GM19025 (cell line): ENCODE data around the gene NUDT5.
"Not testable (repeated sequence)": the region's sequence is repeated elsewhere in the genome, so short reads cannot be mapped to it uniquely, and the experiment has no call there.

Experiments
- ATAC-seq: cut with Tn5 transposase; IDR thresholded peaks from one replicate; pipeline ENCODE4 v1.9.1; 2021; ENCODE audit warnings: mild to moderate bottlenecking, low read depth, moderate library complexity; ENCODE audit not compliant: unreplicated experiment

NUDT5 gene

GRCh38 chr10:12207114-12207513 is 11.4 kb upstream of the NUDT5 start:
- ATAC-seq = no peak

DNA sequence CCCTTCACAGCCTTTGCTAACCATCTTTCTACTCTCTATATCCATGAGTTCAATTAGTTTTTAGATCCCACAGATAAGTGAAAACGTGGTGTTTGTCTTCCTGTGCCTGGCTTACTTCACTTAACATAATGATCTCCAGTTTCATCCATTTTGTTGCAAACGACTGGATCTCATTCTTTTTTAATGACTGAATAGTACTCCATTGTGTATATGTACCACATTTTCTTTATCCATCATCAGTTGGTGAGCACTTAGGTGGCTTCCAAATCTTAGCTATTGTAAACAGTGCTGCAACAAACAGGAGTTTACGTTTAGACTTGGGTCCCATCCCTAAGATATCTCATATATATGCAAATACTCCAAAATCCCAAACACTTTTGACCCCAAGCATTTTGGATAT is 9.4 kb upstream of the NUDT5 start:
- no peak for ATAC-seq

- ATAC-seq = no peak
These were observed 6.5 kb upstream of the NUDT5 start for GRCh38 chr10:12202226-12202625.

GRCh38 chr10:12201543-12201942 is 5.9 kb upstream of the NUDT5 start:
- ATAC-seq = no peak

DNA sequence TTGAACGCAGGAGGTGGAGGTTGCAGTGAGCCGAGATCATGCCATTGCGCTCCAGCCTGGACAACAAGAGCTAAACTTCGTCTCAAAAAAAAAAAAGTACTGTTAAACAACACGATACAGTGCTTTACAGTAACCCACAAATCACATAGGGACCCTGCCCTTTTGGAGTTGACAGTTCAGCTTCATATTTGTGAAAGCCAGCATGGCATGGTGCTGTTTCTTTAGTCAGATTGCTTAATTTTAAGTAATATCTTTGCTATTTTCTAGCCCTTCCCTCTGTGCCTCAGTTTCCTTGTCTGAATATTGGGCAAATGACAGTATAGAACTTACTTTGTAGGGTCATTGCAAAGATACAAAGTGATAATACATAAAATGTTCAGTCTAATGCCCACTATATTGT is 5.2 kb upstream of the NUDT5 start:
- ATAC-seq = no peak

- no peak for ATAC-seq
These were observed 2.5 kb upstream of the NUDT5 start for GRCh38 chr10:12198156-12198555.

DNA sequence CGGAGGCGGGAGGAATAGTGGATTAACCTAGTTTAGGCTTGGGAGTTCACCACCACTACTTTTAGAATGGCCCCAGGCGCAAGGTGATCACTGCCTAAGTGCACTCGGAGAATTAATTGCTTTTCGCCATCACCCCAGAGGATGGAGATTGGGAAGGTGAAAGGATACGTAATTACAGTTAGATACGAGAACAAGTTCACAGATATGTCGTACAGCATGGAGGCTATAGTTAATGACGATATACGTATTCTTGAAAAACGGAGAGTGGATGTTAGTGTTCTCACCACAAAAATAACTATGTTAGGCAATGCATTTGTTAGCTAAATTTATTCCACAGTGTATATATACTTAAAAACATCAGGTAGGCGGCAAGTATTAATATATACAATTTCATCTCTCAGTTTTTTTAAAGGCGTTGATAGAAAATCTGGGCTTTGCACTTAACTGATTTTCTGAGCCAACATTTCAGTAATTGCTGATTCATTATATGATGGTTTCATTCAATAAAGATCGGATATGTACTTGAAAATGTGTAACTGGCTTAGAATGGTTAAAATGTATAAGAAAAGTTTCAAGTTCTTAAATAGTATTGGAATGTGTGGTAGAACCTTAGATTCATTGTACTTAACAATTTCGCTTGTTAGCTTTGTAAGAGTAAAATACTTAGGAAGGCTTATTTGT is 980 bp upstream of the NUDT5 start:
- ATAC-seq = no peak

- ATAC-seq = no peak
These were observed 449 bp downstream of the NUDT5 start for GRCh38 chr10:12195281-12195602.

DNA sequence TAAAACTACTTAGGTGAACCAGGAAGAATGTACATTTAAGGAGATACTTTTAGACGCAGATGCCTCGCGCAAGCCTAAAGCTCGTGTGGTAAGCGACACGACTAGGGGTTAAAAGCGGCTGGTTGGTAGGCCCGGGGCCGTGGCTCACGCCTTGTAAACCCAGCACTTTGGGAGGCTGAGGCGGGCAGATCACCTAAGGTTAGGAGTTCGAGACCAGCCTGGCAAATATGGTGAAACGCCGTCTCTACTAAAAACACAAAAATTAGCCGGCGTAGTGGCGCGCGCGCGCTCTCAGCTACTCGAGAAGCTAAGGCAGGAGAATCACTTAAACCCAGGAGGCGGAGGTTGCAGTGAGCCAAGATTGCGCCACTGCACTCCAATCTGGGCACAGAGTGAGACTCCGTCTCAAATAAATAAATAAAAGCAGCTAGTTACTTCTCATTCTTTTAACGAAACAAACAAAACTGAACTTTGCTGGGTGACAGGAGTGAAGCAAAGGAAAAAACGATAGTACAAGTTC is 879 bp downstream of the NUDT5 start:
- no peak for ATAC-seq

GRCh38 chr10:12193193-12193592 is 2.5 kb downstream of the NUDT5 start:
- no peak for ATAC-seq

GRCh38 chr10:12191715-12192114 is 4.0 kb downstream of the NUDT5 start:
- ATAC-seq = no peak

- ATAC-seq = no peak
These were observed 6.3 kb downstream of the NUDT5 start for GRCh38 chr10:12189426-12189825.

DNA sequence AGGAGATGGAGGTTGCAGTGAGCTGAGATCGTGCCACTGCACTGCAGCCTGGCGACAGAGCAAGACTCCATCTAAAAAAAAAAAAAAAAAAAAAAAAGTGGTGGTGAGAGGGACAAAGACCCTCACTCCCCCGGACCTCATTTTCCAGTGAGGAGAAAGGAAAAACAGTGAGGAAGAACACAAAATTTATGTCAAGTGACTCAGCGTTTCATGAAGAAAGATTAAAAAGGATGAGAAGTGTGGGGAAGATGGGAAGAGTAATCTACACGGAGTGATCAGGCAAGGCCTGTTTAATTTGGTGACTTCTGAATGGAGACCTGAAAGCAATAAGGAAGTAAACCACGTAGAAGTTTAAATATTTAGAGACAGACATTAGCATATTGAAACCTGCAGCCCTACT is 7.0 kb downstream of the NUDT5 start:
- ATAC-seq = no peak

GRCh38 chr10:12187321-12187905 is 8.3 kb downstream of the NUDT5 start:
- ATAC-seq = no peak

GRCh38 chr10:12186323-12186722 is 9.4 kb downstream of the NUDT5 start:
- ATAC-seq = no peak

DNA sequence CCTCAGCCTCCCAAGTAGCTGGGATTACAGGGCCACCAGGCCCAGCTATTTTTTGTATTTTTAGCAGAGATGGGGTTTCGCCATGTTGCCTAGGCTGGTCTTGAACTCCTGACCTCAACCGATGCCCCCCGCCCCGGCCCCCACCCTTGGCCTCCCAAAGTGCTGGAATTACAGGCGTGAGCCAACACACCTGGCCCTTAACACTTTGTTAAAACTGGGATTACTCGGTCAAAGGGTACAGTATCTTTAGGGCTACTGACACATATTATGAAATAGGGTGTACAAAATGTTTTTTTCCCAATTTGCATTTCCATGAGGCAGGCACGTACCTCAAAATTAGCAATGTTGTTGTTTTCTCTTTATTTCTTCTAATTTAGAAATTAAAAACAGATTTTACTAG is 11.5 kb downstream of the NUDT5 start:
- ATAC-seq = no peak

- no peak for ATAC-seq
These were observed 14.5 kb downstream of the NUDT5 start for GRCh38 chr10:12181065-12181775.

DNA sequence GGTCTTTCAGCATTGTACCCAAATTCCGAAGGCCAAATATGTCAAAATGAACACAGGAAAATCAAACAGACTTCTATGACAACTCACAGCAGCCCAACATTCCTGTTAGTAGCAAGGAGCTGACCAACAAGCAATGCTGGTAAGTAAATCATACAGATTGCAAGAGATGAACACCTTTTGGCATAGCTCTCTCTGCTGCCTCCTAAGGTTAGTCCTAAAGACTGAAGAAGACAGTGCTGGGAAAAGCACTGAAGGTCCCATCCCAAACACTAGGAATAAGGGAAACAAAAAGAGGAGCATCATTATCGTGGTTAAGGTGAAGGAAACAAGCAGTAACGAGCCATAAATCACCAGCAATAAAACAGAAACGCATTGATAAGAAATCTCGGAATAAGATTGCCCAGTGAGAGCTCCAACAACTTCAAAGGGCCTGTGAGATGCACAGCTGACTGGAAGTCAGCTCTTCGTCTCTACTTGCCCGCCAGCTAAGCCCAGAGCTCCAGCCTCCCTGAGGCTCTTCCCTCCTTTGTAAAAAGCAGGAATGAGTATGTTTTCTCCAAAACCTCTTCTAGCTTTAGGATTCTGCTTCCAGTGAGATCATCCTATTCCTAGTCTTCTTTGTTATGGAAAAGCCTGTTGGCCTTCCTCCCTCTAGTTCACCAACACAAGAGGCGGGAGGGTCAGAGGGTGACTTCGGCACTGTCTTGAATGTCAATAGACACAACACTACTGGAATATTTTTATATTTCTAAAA is 15.3 kb downstream of the NUDT5 start:
- ATAC-seq = no peak

GRCh38 chr10:12179606-12180170 is 16.0 kb downstream of the NUDT5 start:
- ATAC-seq = no peak

DNA sequence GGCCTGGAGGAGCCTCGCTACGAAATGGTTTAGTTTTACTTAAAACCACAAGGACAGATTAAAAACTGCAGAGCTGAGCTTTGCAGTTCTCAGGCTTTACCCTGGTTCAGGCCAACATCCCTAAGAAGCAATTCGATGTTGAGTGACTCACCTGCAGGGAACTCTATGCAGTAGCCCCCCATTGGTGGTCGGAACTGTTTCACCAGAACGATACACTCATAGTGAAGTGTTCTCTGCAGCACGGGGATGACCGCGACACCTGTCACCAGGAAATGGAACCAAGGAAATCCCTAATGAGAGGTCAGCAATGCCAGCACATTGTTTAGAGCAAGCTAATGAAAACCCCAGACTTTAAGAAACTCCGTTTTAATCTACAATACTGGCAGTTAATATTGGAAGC is 18.0 kb downstream of the NUDT5 start:
- no peak for ATAC-seq

DNA sequence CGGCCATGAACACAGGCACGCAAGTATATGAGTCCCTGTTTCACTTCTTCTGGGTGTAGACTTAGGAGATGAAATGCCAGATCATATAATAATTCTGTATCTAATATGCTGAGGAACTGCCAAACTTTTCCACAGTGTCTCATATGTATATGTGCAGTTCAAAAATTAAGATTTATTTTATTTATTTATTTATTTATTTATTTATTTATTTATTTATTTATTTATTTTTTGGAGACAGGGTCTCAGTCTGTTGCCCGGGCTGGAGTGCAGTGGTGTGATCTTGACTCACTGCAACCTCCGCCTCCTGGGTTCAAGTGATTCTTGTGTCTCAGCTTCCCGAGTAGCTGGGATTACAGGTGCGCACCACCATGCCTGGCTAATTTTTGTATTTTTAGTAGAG is 24.2 kb downstream of the NUDT5 start:
- ATAC-seq = not testable (repeated sequence)
